HL-60/S4 treated with phorbol 12-myristate 13-acetate at 8.2 ng/mL for 4 days and 3 days (cell line): ENCODE measurements around the gene OSTM1.

Experiments used
- in situ Hi-C: fragments of 300-500 bp; cut with MboI; formaldehyde crosslinking; loops from 2 replicates; pipeline ENCODE4 v1.15.0; 2022; ENCODE audit warnings: low sequenced_read_pairs

The OSTM1 gene

GRCh38 chr6:108074359-108075144, at the start of gene OSTM1:
OSTM1 (minus strand) TSS chr6:108074741; CDS start chr6:108074651, 90 bp downstream.
- in situ Hi-C loops: no loop called here

- in situ Hi-C loops: no loop called here
Observed at GRCh38 chr6:108123946-108124345, 49.4 kb upstream of the OSTM1 start.

- in situ Hi-C loops: no loop called here
Observed at GRCh38 chr6:108123481-108123929, 49.0 kb upstream of the OSTM1 start.

- in situ Hi-C loops: no loop called here
Observed at GRCh38 chr6:108121612-108122011, 47.1 kb upstream of the OSTM1 start.

GRCh38 chr6:108120311-108120710, 45.8 kb upstream of the OSTM1 start:
- in situ Hi-C loops: no loop called here

GRCh38 chr6:108119769-108120141, 45.2 kb upstream of the OSTM1 start:
- in situ Hi-C loops: no loop called here

GRCh38 chr6:108118810-108119768, 44.5 kb upstream of the OSTM1 start:
- in situ Hi-C loops: no loop called here

- in situ Hi-C loops: no loop called here
Observed at GRCh38 chr6:108118359-108118724, 43.8 kb upstream of the OSTM1 start.

GRCh38 chr6:108117427-108118358, 43.2 kb upstream of the OSTM1 start:
- in situ Hi-C loops: no loop called here

- in situ Hi-C loops: no loop called here
Observed at GRCh38 chr6:108116546-108117426, 42.2 kb upstream of the OSTM1 start.

GRCh38 chr6:108115598-108116058, 41.1 kb upstream of the OSTM1 start:
- in situ Hi-C loops: no loop called here

- in situ Hi-C loops: no loop called here
Observed at GRCh38 chr6:108114841-108115597, 40.5 kb upstream of the OSTM1 start.

- in situ Hi-C loops: no loop called here
Observed at GRCh38 chr6:108113557-108114519, 39.3 kb upstream of the OSTM1 start.

GRCh38 chr6:108108374-108108773, 33.8 kb upstream of the OSTM1 start:
- in situ Hi-C loops: no loop called here

- in situ Hi-C loops: no loop called here
Observed at GRCh38 chr6:108107102-108107501, 32.6 kb upstream of the OSTM1 start.

GRCh38 chr6:108106694-108107093, 32.2 kb upstream of the OSTM1 start:
- in situ Hi-C loops: no loop called here

GRCh38 chr6:108106261-108106660, 31.7 kb upstream of the OSTM1 start:
- in situ Hi-C loops: no loop called here

- in situ Hi-C loops: no loop called here
Observed at GRCh38 chr6:108105571-108105970, 31.0 kb upstream of the OSTM1 start.
